ENCODE results near the gene CETN3.

DNA sequence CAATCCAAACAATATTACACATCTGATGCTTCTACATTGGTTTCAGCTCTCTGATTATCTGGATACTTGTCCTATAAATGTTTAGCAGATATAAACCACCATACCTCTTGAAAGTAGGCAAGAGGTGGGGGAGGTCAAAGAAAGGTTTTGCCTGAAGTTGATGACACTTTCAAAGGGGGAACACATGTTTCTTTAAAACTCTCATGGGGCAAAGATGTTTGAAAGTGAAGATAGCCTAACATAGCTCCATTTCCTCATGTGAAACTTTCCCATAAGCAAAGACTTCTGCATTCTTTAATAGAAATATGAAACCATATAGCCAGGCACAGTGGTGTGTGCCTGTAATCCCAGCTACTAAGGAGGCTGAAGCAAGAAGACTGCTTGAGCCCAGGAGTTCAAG, 62.1 kb downstream of the CETN3 start:
- TF ChIP-seq GATA2 (IDR thresholded peaks at IDR 0.05; ENCODE audit: low read depth, low read length), result no peak
- no peak for TF ChIP-seq GATA3 (IDR thresholded peaks at IDR 0.05; ENCODE audit: low read depth, low read length)
